Hematopoietic multipotent progenitor cell treated with erythropoietin and hydrocortisone succinate and interleukin-3 and kit ligand, for 4 days (in vitro differentiated cells): ENCODE measurements around the gene EIF3F.

Source experiments
- DNase-seq: peaks from one replicate; pipeline ENCODE4 v3.0.0-alpha.2; 2015

The EIF3F gene

DNA sequence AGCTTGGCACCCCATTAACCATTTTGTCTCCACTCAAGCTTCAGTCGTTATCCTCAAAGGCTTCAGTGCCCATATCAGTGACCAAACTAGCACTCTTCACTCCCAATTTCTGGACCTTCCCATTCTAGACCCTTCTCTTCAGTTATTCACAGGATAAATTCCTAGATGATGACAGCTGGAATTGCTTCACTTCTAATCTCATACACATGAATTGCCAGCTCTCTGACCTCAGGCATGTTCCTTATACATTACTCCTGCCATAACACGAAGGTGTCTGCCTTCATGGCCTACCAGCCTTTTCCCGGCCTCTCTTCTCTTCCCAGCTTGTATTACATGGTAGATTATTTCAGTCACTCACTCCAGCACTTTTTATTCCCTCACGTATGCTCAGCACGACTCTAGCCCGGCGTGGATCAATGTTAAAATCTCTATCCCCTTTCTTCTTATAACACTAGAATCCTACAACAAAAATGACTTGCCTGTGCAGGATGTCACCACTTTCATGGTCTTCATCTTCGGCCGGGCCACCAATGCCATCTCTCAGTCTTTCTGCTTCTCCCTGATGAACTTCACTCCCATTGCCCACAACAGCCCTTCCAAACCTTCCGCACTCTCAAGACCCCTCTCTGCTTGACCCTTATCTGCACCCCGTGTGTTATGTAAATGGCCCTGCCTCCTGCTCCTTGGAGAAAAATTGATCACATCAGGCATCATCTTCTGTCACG lies 36.9 kb downstream of the EIF3F start:
- no peak for DNase-seq

DNA sequence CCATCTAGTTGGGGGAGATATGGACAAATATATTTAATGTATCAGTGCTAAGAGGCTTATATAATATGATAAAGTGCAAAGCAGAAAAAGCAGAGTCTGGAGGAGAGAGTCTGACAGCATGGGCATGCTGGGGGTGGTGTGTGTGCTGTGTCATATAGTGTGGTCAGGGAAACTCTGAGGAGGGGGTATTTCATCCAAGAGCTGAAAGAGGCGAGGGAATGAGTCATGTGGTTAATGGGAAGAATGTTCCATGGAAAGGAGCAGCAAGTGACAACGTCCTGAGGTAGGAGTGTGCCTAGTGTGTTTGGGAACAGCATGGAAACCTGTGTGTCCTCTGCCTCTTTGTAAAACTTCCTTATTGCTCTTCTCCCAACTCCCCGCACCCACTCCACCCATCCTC lies 38.0 kb downstream of the EIF3F start:
- no peak for DNase-seq

DNA sequence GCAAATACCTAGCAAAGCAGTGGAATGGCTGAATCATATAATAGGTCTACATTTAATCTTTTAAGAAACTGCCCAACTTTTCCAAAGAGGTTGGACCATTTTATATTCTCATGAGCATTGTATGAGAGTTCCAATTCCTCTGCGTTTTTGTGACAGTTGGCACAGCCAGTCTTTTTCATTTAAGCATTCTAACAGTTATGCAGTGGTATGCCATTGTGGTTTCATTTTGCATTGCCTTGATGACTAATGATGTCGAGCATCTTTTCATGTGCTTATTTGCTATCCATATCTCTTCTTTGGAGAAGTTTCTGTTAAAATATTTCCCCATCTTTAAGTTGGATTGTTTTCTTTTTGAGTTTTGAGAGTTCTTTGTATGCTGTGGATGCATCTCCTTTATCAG lies 38.7 kb downstream of the EIF3F start:
- no peak for DNase-seq

DNA sequence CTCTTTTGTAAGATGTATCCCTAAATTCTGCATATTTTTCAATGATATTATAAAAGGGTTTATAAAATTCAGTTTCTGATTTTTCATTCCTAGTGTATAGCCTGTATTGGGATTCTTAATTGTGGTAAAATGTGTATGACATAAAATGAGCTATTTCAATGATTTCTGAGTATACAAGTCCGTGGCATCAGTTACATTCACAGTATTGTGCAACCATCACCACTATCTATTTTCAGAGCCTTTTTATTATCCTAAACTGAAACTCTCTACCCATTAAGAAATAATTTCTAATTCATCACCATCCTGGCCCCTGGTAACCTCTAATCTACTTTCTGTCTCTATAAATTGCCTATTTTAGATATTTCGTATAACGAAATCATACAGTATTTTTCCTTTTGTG lies 39.8 kb downstream of the EIF3F start:
- no peak for DNase-seq

GRCh38 chr11:8028766-8029165 lies 41.6 kb downstream of the EIF3F start:
- DNase-seq: no peak

- DNase-seq: no peak
These were observed 43.5 kb downstream of the EIF3F start for GRCh38 chr11:8030526-8031247.

- DNase-seq: no peak
These were observed 44.3 kb downstream of the EIF3F start for GRCh38 chr11:8031248-8032115.

DNA sequence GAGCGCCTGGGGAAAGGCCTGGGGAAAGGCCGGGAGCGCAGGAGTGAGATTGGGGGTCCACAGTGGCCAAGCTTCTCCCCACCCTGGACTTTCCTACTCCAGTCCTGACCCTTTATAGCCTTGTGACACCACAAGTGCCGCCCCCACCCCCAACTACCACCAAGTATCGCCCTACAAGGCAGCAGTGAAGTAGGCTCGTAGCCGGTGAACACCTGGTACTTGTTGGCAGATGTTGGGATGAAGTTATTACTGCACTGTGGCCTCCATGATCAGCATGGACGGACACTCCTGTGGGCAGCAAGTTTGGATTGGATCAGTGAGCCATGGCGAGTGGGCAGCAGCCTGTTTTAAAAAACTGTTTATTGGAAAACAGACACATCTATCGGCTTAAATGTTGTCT lies 45.0 kb downstream of the EIF3F start:
- DNase-seq: no peak

GRCh38 chr11:8032576-8033304 lies 45.6 kb downstream of the EIF3F start:
- no peak for DNase-seq

DNA sequence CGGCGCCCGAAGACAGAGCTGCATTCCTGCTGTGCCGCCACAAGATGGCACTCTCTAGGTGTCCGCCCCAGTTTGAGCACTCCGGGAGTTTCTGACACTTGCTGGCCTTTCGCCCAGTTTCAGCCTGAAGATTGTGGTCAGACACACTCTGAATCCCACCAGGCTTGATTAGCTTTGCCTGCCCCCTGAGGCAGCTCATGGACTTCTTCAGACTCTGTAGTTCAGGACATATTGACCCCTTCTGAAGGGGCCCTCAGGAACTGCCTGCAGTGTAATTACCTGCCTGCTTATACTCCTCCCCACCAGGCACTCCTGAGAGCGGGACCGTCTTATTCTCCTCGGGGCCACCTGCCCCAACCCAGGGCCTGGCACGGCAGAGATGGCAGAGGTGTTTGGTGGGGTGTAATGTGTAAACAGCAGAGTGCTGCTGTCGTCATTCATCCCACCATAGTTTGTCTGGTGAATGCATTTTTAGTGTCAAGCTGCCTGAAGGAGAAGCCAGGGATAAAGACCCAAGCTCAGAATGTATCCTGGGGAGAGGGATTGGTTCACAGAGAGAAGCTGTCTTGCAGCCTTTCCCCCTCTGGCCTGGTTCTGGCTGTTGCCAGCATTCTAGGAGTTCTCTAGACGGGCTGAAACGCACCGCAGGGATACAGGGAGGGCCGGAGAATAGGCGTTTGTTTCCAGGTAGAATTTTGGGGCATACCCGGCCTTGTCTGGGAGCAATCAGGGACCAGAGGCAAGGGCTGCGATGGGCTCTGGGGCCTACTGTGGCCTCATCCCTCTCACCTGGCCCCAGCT lies 46.4 kb downstream of the EIF3F start:
- DNase-seq: peak; percentile 89

DNA sequence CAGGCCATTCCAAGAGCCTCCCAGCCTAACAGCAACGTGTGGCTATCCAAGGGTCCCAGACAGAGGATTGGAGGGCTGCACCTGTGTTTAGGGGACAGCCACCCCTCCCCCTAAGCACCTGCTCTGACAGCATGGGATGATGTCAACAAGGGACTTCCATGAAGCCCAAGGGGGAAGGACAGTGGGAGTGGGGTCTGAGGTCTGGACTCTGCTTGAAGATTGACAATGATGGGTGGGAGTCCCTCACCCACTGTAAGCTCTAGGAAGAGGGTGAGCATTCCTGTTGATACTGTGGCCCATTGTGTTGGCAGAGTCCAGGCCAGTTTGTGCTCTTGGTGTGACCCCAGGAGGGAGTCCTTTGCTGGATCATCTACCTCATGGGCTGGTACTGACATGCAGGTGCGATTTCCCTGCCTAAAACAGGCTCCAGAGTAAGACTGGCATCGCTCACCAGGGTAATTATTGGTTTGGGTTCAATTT lies 47.0 kb downstream of the EIF3F start:
- DNase-seq: no peak

DNA sequence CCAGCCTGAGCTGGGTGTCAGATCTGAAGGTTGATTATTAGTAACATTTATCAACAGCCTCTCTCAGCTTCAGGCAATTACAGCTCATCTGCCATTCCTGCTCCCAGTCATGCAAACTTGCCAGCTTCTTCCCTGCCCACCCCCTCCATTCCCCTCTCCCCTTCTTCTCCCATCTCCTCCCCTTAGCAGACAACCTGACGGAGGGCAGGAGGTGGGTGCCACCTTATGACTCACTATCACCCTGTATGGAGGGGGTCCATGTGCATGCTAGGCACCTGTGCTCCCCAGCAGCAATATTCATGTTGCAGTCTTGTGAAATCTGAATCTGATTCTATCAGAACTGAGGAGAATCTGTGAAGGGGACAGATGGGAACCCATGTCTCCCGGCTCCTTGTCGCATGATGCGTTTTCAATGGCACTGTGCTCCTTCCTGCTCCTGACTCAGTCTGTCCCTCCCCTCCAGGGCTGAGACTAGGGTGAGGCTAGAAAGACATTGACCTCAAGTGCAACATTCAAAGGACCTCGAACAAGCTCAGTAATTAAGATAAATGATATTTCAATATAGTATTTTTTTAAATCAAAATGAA lies 47.6 kb downstream of the EIF3F start:
- no peak for DNase-seq

DNA sequence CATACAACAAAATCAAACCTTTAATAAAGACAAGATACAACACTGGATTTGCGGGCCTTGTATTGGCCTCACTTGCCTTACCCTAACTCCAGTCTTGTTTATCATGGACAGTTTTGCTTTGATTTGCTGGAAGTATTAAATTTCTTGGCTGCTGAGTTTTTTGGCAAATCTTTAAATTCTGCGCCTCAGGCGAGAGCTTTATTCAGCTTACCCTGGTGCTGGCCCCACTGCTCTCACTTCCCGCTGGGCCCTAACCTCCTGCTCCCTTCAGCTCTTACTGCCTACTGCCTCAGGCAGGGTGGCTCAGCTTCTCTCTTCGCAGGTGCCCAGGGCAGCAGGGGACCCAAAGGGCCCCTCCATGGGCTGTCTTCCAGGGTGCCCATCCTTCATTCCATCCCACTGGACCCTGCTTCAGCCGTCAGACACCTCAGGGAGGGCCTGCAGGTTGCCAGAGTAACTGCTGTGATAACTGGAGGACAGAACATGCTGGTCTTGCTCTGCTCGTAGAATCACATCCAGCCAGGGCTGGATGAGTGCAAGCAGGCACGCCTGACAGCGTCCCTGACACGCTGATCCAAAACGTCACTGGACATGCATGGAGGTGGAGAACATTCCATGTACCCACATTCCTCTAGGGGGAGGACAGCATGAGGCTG lies 48.2 kb downstream of the EIF3F start:
- DNase-seq: no peak

GRCh38 chr11:8036002-8036802 lies 49.1 kb downstream of the EIF3F start:
- no peak for DNase-seq

- no peak for DNase-seq
These were observed 49.8 kb downstream of the EIF3F start for GRCh38 chr11:8036986-8037385.

DNA sequence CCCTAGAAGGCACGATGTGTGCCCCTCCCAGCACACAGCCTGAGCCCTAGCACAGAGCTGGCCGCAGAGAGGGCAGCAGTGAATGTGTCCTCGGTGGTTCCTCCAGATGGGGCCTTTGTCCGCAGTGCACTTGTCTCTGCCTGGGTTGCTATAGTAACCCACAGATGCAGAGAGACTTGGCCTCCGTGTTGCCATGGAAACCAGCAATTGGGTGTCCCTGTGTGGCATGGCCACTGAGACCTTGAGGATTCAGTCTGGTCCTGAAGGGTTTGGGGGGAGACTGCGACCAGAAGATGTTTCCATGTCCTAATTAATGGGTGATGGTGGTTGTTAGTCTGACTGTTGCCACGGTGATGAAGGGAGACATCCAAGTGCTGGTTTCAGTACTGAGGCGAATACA lies 51.3 kb downstream of the EIF3F start:
- DNase-seq: no peak

- no peak for DNase-seq
These were observed 51.8 kb downstream of the EIF3F start for GRCh38 chr11:8038811-8039529.

DNA sequence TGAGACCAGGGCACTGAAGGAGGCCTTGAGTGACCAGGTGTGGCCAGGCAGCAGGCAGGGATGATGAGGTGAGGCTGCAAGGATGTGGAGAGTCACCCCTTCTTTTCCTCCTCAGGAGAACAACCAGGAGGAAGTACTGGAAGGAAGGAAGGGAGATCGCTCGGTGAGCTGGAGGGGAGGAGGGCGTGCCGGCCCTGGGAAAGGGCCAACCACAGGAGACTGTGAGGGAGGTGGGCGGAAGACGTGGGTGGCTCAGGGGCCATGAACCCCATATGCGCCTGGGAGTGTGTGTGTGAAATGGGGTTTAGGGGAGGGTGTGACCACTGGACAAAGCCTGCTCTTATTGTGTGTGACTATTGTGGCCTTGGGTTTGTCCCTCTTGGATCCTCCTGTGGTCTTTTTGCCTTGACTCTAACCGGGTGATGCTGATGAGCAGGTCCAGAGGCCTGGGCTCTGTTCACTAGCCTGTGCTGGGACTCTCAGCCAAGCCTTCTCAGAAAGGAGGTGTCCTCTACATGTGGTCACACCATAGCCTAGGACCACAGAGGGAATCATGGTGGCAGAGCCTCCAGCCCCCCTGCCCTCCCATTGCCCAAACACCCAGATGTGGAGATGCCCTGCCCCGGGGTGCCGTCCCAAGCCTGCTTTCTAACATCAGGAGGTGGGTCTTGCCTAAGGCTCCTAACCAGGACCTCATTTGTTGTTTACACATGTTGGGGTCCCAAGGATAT lies 52.6 kb downstream of the EIF3F start:
- DNase-seq: no peak
